Activated naive CD4-positive, alpha-beta T cell treated with anti-CD3 and anti-CD28 coated beads, Interleukin-2, amount 50 U/mL, for 72 hours (primary cell): Measurements from ENCODE around the gene PARVA. TPM values are rescaled to one million over a fixed set of nuclear protein-coding genes. Genes with fewer than 3 reads are reported as not detected.
"Not testable (repeated sequence)": the region's sequence is repeated elsewhere in the genome, so short reads cannot be mapped to it uniquely, and the experiment has no call there.

Experiments used
- ATAC-seq, 2 donors: fragments of 150-1000 bp; cut with Tn5 transposase; 2 replicates each; pipeline ENCODE4 v1.10.0; 2021; ENCODE audit warnings: mild to moderate bottlenecking in 2 of 2, moderate library complexity in 2 of 2
- DNase-seq, 2 donors: peaks; one replicate each; pipeline ENCODE4 v3.0.0; 2021 to 2022; ENCODE audit warnings: low spot score in 2 of 2
- H3K27ac Mint-ChIP-seq, 2 donors: one replicate each; pipeline ENCODE4 v1.8.0; 2022; ENCODE audit warnings: mild to moderate bottlenecking in 2 of 2, mixed read lengths in 2 of 2
- H3K36me3 Mint-ChIP-seq, 2 donors: one replicate each; pipeline ENCODE4 v1.8.0; 2022; ENCODE audit warnings: mixed read lengths in 2 of 2
- H3K9me3 Mint-ChIP-seq, 2 donors: one replicate each; pipeline ENCODE4 v1.8.0; 2022; ENCODE audit warnings: mixed read lengths in 2 of 2
- total RNA-seq, 2 donors: library from RNA; stranded (reverse); gene quantifications; one replicate each; pipeline ENCODE4 v1.2.3, GENCODE V29; 2022

Gene PARVA
- total RNA-seq, 2 donors from 2014 or later: 0.20 TPM; not detected in 1

DNA sequence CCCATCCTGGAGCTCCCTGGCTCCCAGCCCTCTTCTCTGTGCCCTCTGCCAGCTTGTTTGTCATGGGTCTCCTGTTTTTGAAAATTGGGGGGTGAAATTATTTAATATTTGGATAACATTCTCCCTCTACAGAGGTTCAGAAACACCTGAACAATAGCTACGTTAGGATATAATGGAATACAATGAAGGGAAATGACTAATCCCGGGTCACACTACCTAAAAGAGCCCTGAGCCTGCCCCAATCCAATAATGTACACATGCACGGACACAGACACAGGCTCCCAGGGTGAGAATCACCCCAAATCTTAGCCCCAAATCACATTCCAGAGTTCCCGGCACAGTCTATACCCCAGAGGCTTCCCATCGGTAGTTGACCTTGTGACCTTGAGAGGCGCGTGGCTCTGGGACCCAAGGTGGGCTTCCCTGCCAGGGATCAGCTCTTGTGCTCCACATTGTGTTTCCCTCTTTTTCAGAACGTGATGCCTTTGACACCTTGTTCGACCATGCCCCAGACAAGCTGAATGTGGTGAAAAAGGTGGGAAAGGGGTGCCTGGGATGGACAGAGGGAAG, 135.5 kb downstream of the PARVA start:
- no peak for ATAC-seq
- Mint-ChIP-seq H3K27ac (no peak overlapping the region), H3K36me3 (no peaks in the 10 kb centered on the region), H3K9me3 (no peaks in the 10 kb centered on the region)
- no peak for DNase-seq

DNA sequence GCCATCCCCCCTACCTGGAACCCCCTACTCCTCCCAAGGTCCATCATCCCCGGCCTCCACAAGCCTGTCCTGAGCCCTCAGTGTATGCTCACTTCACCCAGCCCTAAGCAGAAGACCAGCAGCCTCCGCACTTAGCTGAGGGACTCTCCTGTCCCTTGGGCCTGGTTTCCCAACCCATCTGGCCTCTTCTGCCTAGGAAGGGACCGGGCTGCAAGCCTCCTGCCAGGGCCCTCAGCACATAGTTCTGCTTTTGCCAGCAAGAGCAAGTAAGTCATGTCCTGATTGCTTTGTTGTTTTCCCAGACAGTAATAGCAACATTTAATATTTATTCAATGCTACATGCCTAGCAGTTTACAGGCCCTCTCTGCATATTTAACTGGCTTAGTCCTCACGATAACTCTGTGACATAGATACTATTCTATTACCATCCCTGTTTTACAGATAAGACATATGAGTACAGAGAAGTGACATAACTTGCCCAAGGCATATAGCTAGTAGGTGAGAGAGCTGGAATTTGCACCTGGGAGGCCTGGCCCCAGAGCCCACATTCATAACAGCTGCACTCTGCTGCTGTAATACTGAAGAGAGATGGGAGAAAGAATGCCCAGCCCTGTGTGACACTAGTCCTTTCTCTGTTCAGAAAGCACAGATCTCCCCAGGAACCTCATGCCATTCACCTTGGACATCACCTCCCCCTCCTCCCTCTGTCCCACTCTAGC, 139.2 kb downstream of the PARVA start:
- H3K27ac Mint-ChIP-seq: no peak overlapping the region
- no peaks in the 10 kb centered on the region for H3K36me3 Mint-ChIP-seq
- DNase-seq (no peak), ATAC-seq (no peak)
- no peaks in the 10 kb centered on the region for H3K9me3 Mint-ChIP-seq

DNA sequence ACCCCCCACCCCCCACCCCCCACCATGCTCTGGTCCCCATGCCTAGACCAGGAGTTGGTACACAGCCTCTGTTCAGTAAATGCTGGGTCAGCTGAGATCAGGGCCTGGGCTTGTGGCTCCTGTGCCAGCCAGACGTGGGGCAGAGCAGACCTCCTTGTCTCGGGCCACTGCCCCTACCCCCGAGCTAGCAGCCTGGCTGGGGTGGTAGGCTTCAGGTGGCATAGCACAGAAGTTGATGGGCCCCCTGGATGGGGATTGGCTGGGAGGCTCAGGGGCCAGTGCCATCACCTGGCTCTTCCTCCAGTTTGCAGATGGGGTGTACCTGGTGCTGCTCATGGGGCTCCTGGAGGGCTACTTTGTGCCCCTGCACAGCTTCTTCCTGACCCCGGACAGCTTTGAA, 139.9 kb downstream of the PARVA start:
- ATAC-seq: no peak
- Mint-ChIP-seq H3K27ac (no peak overlapping the region), H3K9me3 (no peaks in the 10 kb centered on the region), H3K36me3 (no peaks in the 10 kb centered on the region)
- DNase-seq: no peak

DNA sequence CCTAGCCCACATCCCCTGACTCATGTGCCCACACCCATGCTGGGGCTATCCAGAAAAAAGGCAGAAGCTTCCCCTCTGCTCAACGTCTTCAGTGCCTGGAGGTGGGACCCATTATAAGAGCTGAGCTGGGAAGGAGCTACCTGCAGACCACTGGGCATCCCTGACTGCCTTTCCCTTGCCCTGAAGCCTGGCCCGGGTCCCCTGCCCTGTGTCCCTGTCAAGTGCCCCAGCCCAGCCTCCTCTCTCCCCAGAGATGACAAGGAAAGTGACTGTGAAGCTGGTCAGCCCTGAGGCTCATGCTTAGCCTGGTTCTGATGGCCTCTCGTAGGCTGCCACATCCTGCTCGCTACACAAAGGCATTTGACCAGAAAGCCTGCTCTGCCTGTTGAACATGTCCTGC, 140.4 kb downstream of the PARVA start:
- Mint-ChIP-seq H3K9me3 (no peaks in the 10 kb centered on the region), H3K27ac (no peak overlapping the region), H3K36me3 (no peaks in the 10 kb centered on the region)
- ATAC-seq: no peak
- DNase-seq: no peak

DNA sequence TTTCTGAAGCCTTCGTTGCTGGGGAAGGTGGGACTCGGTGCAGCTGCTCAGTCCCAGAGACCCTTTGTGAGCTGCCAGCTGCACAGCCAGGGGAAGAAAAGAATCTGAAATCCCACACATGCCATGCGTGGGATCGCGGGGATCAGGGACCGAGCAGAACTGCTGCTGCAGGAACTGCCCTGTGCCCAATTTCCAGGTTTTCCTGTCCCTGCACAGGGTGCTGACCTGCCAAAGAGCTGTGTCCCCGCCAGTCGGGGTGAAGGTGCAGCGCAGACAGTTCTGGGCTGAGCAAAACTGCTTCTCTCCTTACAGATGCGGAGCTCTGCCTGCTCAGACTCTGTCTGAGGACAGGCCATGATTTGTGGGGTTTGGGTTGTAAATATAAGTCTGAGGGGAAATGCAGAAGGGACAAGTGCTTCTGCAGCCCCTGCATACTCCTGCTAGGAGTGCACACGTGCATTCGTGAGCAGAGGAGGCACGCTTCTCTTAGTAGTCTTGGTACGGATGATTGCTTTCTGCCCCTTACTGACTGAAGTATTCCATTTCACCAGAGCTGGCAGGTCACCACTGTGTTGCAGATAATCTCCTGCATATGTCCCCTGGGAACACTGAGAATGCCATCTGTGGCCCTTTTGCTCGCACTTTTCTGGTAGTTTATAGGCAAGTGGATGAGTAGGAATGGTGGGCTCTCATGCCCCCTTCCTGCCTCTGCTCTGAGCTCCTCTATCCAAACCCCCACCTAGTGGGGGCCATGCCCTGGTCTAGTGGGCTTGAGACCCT, 141.4 kb downstream of the PARVA start:
- Mint-ChIP-seq H3K36me3 (no peaks in the 10 kb centered on the region), H3K9me3 (no peaks in the 10 kb centered on the region), H3K27ac (peak overlapping the region in 1 of 2 donors; percentile 36)
- no peak for ATAC-seq
- no peak for DNase-seq

DNA sequence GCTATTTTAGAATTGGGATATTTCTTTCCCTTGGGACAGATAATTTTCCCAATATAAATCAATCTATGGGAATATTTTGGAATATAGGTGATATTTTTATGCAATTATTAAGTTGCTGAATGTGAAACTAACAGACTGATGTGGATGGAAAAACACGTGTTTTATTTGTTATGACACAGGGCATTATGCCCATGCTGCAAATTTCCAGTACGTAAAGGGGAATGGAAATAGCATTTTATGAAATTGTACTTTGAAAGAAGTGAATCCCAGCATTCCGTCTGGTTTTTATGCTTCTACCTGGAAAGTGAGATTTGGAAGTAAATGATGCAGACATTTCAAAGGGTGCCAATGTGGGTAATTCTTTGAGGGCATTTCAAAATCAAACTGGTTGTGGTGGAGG, 142.7 kb downstream of the PARVA start:
- no peak for ATAC-seq
- Mint-ChIP-seq H3K27ac (no peak overlapping the region), H3K9me3 (no peaks in the 10 kb centered on the region), H3K36me3 (no peaks in the 10 kb centered on the region)
- DNase-seq: no peak

DNA sequence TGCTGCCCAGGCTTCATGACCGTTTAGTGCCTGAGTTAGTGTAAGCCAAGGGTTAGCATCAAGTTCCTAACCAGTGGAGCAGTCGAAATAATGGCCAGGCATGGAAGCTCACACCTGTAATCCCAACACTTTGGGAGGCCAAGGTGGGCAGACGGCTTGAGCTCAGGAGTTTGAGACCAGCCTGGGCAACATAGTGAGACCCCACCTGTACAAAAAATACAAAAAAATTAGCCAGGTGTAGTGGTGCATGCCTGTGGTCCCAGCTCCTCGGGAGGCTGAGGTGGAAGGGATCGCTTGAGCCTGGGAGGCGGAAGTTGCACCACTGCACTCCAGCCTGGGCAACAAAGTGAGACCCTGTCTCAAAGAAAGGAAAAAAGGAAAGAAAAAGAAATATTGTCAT, 143.2 kb downstream of the PARVA start:
- not testable (repeated sequence) for ATAC-seq

DNA sequence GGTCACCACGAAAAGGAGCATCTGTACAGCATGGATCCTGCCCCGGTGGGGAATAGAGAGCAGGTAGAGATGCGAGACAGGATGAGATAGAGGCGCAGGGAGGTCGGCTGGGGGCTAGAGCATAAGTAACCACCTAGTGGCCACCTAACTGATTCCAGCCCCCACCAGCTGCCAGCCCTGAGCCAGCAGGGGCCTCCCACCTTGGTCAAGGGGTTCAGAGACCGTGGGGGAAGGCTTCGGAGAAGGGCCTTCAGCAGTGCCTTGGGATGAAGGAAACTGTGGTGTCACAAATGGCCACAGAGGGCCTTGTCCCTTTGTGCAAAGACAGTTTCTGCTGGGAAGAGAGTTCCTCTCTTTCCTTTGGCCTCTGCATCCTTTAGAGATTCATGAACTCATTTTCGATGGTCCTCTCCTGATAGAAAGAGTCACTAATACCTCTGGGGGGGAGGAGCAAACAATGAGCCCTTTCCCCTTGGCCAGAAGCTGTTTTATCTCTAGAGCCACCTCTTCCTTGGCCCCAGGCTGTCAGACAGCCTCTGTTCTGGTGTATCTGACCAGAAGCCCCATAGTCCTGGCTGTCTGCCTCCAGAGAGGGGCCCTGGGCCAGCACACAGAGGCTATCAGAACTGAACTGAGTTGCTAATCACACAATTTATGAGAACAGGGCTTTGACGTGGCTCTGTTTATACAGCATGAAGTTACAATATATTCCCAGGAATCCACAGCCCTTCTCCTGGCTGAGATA, 146.0 kb downstream of the PARVA start:
- no peak overlapping the region for H3K27ac Mint-ChIP-seq
- no peaks in the 10 kb centered on the region for H3K9me3 Mint-ChIP-seq
- H3K36me3 Mint-ChIP-seq: no peaks in the 10 kb centered on the region
- DNase-seq (no peak), ATAC-seq (no peak)

More for the DNA sequence above, 143.2 kb downstream of the PARVA start:
- not testable (repeated sequence) for H3K27ac Mint-ChIP-seq, H3K9me3 Mint-ChIP-seq, DNase-seq, H3K36me3 Mint-ChIP-seq

DNA sequence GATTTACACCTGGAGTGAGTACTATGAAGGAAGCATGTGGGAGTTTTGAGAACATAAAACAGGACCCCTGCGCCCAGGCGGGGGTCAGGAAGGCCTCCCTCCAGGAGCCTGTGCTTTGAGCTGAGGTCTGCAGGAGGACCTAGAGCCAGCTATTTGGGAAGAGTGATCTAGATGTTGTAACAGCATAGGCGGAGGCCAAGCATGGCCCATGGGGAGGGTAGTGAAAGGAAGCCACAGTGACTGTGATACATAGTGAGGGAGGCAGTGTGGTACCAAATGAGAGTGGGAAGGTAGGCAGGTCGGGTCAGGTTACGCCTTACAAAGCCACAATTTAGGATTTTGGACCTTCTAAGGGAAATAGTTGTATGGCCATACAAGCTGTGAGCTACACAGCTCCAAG, 147.5 kb downstream of the PARVA start:
- DNase-seq (no peak), ATAC-seq (no peak)
- H3K9me3 Mint-ChIP-seq: no peaks in the 10 kb centered on the region
- no peak overlapping the region for H3K27ac Mint-ChIP-seq
- no peaks in the 10 kb centered on the region for H3K36me3 Mint-ChIP-seq

DNA sequence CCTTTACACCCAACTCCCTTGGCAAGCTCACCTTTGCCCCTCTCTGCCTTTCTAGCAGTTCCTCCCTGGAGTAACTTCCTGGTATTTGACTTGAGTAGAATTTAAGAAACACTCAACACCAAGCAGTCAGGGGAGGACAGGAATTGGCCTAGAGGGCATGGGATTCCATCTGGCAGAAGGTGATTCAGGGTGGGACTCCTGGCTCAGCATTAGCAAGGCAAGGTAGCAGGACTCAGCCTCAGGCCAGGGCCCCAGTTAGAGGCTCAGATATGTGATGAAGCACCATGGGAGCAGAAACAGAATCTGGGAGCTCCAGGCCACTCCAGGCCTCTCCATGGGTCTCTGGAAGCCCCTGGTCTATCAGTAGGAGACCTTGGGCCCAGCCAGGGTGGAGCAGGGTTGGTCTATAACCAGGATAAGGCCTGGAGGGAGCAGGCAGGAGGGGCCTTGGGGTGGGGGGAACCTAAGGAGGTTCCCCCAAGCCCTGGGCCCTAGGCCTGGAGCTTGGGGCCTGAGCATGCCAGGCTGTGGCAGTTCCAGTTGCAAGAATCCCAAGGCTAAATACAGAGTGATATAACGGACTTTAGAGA, 148.2 kb downstream of the PARVA start:
- Mint-ChIP-seq H3K27ac (no peak overlapping the region), H3K36me3 (no peaks in the 10 kb centered on the region), H3K9me3 (no peaks in the 10 kb centered on the region)
- ATAC-seq: no peak
- no peak for DNase-seq

DNA sequence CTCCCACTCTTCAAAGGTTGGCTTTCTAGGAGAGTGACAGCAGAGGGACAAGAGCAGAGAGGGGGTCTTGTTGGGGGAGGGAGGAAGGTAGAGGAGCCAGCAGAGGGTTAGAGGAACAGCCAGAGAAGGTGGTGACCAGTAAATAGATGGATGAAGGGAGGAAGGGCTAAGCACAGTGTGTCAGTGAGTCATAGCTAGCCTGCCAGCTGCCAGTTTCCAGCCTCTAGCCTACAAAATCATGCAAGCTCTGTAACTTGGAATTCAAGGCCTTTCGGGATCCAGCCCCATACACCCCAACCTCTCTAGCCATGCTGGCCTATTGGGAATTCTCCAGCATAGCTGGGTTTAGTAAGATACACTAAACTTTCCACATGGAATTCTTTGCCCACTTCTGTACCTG, 149.4 kb downstream of the PARVA start:
- Mint-ChIP-seq H3K27ac (no peak overlapping the region), H3K36me3 (no peaks in the 10 kb centered on the region), H3K9me3 (no peaks in the 10 kb centered on the region)
- ATAC-seq: no peak
- no peak for DNase-seq

DNA sequence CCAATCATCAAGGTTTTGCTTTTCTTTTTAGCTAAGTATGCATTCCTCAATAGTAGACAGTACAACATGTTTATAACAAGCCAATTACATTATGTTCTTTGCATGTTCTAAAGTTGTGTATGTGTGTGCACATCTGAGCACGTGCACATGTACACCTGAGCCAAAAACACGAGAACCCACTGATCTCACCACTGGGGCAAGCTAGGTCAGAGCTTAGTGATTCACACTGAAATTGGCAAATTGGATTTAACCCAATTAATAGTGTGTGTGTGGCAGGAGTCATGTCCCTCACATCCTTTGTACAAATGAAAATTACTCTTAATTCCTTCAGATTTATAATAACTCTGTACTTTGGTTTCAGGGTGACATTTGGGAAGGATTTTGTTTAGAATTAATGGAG, 151.1 kb downstream of the PARVA start:
- no peak for ATAC-seq
- Mint-ChIP-seq H3K27ac (no peak overlapping the region), H3K36me3 (no peaks in the 10 kb centered on the region), H3K9me3 (no peaks in the 10 kb centered on the region)
- no peak for DNase-seq

DNA sequence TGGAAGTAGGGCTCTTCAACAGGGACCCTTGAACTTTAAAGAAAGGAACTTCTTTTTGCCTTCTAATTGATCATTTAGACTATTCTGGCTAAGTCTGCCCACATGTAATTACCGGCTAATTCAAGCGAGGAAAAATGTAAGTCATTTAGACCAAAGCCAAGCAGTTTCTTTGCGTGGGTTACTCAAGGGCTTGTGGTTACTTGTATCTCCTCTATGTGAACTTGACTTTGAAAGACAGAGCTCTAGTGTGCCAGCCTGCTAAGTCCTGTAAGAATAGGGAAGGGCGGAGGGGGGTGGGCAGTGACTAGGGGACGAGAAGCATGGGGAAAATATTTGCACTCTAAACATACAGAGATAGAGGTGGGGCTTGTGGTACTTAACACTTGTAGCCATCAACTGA, 151.7 kb downstream of the PARVA start:
- no peaks in the 10 kb centered on the region for H3K9me3 Mint-ChIP-seq
- DNase-seq (no peak), ATAC-seq (no peak)
- no peaks in the 10 kb centered on the region for H3K36me3 Mint-ChIP-seq
- no peak overlapping the region for H3K27ac Mint-ChIP-seq

DNA sequence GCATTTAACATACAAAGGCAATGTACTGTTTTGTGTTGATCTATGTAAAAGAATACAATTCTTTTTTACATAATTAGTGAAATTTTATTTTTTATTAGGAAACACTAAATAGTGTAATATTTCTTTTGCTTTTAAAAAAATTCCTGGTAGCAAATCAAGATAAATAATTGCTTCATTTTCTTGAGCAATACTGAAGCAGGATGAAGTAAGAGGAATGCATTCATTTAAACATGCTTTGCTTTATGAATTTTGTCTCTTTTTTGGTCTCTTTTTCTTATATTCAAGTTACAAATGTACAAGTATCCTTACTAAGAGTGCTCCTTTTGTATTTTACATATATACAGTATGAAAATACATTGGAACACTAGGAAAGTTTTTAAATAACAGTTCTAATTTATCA, 152.4 kb downstream of the PARVA start:
- Mint-ChIP-seq H3K9me3 (no peaks in the 10 kb centered on the region), H3K27ac (no peak overlapping the region), H3K36me3 (no peaks in the 10 kb centered on the region)
- no peak for DNase-seq
- ATAC-seq: no peak

DNA sequence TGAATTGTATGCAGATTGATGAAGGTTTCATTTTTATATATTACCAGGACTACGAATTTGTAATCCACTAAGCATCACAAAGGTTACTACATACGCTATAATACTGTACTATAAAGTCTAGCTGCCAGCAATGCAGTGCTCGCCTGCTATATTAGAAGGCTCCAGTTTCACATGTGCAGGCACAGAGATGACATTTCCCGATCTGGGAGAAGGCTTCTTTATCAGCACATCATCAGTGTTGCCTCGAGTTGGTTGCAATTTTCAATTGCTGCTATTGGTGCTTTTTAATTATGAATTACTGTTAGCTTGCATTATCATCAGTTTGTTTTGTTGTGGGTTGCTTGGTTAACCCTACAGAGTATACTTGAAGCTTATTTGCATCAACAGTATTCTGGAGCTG, 153.6 kb downstream of the PARVA start:
- ATAC-seq (no peak), DNase-seq (no peak)
- no peaks in the 10 kb centered on the region for H3K9me3 Mint-ChIP-seq
- no peaks in the 10 kb centered on the region for H3K36me3 Mint-ChIP-seq
- H3K27ac Mint-ChIP-seq: no peak overlapping the region

DNA sequence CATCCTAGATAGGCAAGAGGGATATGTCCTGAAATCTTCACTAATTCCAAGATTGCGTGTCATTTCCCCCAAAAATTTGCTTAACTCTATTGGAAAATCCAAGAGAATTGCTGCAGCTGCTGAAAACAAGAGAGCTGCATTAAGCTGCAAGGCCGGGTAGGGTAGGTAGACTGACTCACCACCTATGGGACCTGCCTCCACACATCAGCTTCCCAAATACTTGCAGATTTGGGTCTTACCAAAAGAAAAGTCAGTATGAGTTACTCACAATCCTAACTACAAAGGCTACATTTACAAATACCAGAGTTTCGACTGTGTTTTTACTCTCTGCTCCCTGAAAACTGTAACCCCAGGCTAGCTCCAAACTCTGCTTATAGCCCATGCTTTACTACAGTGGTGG, 154.3 kb downstream of the PARVA start:
- H3K27ac Mint-ChIP-seq: no peak overlapping the region
- no peaks in the 10 kb centered on the region for H3K9me3 Mint-ChIP-seq
- H3K36me3 Mint-ChIP-seq: no peaks in the 10 kb centered on the region
- DNase-seq: no peak
- ATAC-seq: no peak

DNA sequence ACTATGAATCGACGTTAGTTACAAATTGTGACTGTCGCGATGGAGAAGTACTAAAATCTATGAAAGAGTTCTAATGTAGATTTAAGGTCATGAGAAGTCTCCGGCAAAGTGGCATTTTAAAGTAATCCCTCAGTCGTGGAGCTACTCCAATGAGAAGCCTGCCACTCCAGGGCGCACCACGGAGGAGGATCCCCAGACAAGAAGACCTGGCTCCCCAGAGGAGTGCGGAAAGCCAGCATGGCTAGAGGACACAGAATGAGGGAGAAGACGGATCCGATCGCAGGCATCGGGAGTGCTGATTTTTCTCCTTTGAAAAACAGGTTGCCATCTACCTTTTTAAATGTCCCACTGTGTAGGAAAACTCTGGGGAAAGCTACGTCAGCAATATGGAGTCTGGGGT, 155.2 kb downstream of the PARVA start:
- no peak overlapping the region for H3K27ac Mint-ChIP-seq
- H3K36me3 Mint-ChIP-seq: no peaks in the 10 kb centered on the region
- no peak for DNase-seq
- no peak for ATAC-seq
- no peaks in the 10 kb centered on the region for H3K9me3 Mint-ChIP-seq
